CD8-positive, alpha-beta memory T cell (primary cell): ENCODE measurements around the gene ADAM20. TPM values are rescaled to one million over a fixed set of nuclear protein-coding genes. Genes with fewer than 3 reads are reported as not detected.

Source experiments
- CTCF ChIA-PET: fragments of 350-600 bp; sonication (Branson Sonifier 250); formaldehyde crosslinking; loops from one replicate; lab custom pipeline; 2021; ENCODE audit warnings: antibody characterized with exemption; lab: Charles Lee
- POLR2A ChIA-PET: fragments of 350-600 bp; sonication (Branson Sonifier 250); formaldehyde crosslinking; loops from one replicate; lab custom pipeline; 2021; ENCODE audit warnings: antibody characterized with exemption; lab: Charles Lee
- DNase-seq, 5 donors: peaks; one replicate each; pipeline versions ENCODE4 v3.0.0 to v3.0.0-alpha.2; 2020 to 2022; ENCODE audit warnings: mixed read lengths in 1 of 5
- H3K27ac ChIP-seq: one replicate; pipeline ENCODE4 v1.7.0; 2013; ENCODE audit warnings: low read depth, mild to moderate bottlenecking, low read length, moderate library complexity
- H3K27me3 ChIP-seq: 2 replicates; pipeline ENCODE4 v1.7.0; 2013; ENCODE audit warnings: low read length, mild to moderate bottlenecking; ENCODE audit not compliant: insufficient read depth, poor library complexity, severe bottlenecking
- H3K36me3 ChIP-seq: 2 replicates; pipeline ENCODE4 v1.7.0; 2013; ENCODE audit warnings: mild to moderate bottlenecking, low read length, moderate library complexity; ENCODE audit not compliant: insufficient read depth
- H3K4me1 ChIP-seq: 2 replicates; pipeline ENCODE4 v1.7.0; 2013; ENCODE audit warnings: mild to moderate bottlenecking, low read length, moderate library complexity; ENCODE audit not compliant: insufficient read depth
- H3K4me3 ChIP-seq: 2 replicates; pipeline ENCODE4 v1.7.0; 2013; ENCODE audit warnings: mild to moderate bottlenecking, low read length
- H3K9me3 ChIP-seq: 2 replicates; pipeline ENCODE4 v1.7.0; 2013; ENCODE audit warnings: mild to moderate bottlenecking, low read length
- H3K27ac Mint-ChIP-seq, 8 donors: one replicate each; pipeline ENCODE4 v1.8.0; 2020 to 2021; ENCODE audit warnings: mixed read lengths in 8 of 8, mild to moderate bottlenecking in 6 of 8, inconsistent platforms in 3 of 8, moderate library complexity in 3 of 8
- H3K27me3 Mint-ChIP-seq, 2 donors: one replicate each; pipeline ENCODE4 v1.8.0; 2020 to 2021; ENCODE audit warnings: mixed read lengths in 2 of 2, mild to moderate bottlenecking in 1 of 2, moderate library complexity in 1 of 2
- H3K36me3 Mint-ChIP-seq, 3 donors: one replicate each; pipeline ENCODE4 v1.8.0; 2020 to 2021; ENCODE audit warnings: mixed read lengths in 3 of 3, inconsistent platforms in 1 of 3, mild to moderate bottlenecking in 1 of 3
- H3K4me1 Mint-ChIP-seq, 3 donors: one replicate each; pipeline ENCODE4 v1.8.0; 2020 to 2021; ENCODE audit warnings: mixed read lengths in 3 of 3, inconsistent platforms in 1 of 3, mild to moderate bottlenecking in 1 of 3
- H3K4me3 Mint-ChIP-seq, 7 donors: one replicate each; pipeline ENCODE4 v1.8.0; 2020 to 2021; ENCODE audit warnings: mixed read lengths in 7 of 7, mild to moderate bottlenecking in 6 of 7, moderate library complexity in 4 of 7, inconsistent platforms in 2 of 7
- H3K9me3 Mint-ChIP-seq, 5 donors: one replicate each; pipeline ENCODE4 v1.8.0; 2020 to 2022; ENCODE audit warnings: mixed read lengths in 5 of 5, mild to moderate bottlenecking in 3 of 5, moderate library complexity in 2 of 5, inconsistent platforms in 1 of 5
- polyA plus RNA-seq: library from polyadenylated mRNA; unstranded; fragments of 300-500 nt; fragmentation: Illumina TruSeq; gene quantifications from one replicate; pipeline ENCODE4 v1.2.3, GENCODE V29; 2021
- total RNA-seq, 2 experiments: library from RNA; stranded (reverse); gene quantifications; one replicate each; pipeline ENCODE4 v1.2.3, GENCODE V29; 2021

ADAM20 gene
- total RNA-seq (under 1 TPM; 0.29 to 0.31 TPM), polyA plus RNA-seq (not detected)

GRCh38 chr14:70534904-70535303 lies at the start of gene ADAM20:
Gene ADAM20, minus strand, starts transcription at chr14:70535004. Its CDS starts 10,247 bp downstream, at chr14:70524757.
- ChIA-PET CTCF (no interaction called here), POLR2A (no interaction called here)
- no peak within 1 kb of the TSS for H3K4me3 ChIP-seq
- H3K4me1 Mint-ChIP-seq = peaks cover 3 to 15% (median 7%) of the 10 kb centered on the region in 3 donors
- H3K27ac ChIP-seq = no peak within 1 kb of the TSS
- no peaks in the 10 kb centered on the region for H3K27me3 ChIP-seq
- H3K36me3 ChIP-seq = no peaks in the 10 kb centered on the region
- peaks cover 0 to 5% (median 3%) of the 10 kb centered on the region in 5 donors for H3K9me3 Mint-ChIP-seq
- H3K4me3 Mint-ChIP-seq = no peak within 1 kb of the TSS
- H3K36me3 Mint-ChIP-seq = peaks cover 18 to 29% (median 26%) of the 10 kb centered on the region in 3 donors
- H3K27ac Mint-ChIP-seq = peak within 1 kb of the TSS in 1 of 8 donors; percentile 37
- H3K4me1 ChIP-seq = no peaks in the 10 kb centered on the region
- no peaks in the 10 kb centered on the region for H3K9me3 ChIP-seq
- DNase-seq = no peak
- no peaks in the 10 kb centered on the region for H3K27me3 Mint-ChIP-seq

GRCh38 chr14:70576891-70577290 lies 42.1 kb upstream of the ADAM20 start:
- H3K4me3 ChIP-seq = no peak overlapping the region
- CTCF ChIA-PET = no interaction called here
- H3K27ac Mint-ChIP-seq = no peak overlapping the region
- H3K27me3 Mint-ChIP-seq = no peaks in the 10 kb centered on the region
- H3K9me3 ChIP-seq = no peaks in the 10 kb centered on the region
- peaks cover 31 to 71% (median 32%) of the 10 kb centered on the region in 3 donors for H3K36me3 Mint-ChIP-seq
- no peaks in the 10 kb centered on the region for H3K27me3 ChIP-seq
- DNase-seq = no peak
- H3K27ac ChIP-seq = no peak overlapping the region
- peaks cover 0 to 5% (median 0%) of the 10 kb centered on the region in 5 donors for H3K9me3 Mint-ChIP-seq
- no peak overlapping the region for H3K4me3 Mint-ChIP-seq
- H3K36me3 ChIP-seq = peaks cover 15% of the 10 kb centered on the region
- POLR2A ChIA-PET = no interaction called here
- peaks cover 0 to 5% (median 1%) of the 10 kb centered on the region in 3 donors for H3K4me1 Mint-ChIP-seq
- H3K4me1 ChIP-seq = no peaks in the 10 kb centered on the region

GRCh38 chr14:70573050-70573449 lies 38.2 kb upstream of the ADAM20 start:
- ChIA-PET POLR2A (no interaction called here), CTCF (no interaction called here)
- Mint-ChIP-seq H3K27me3 (no peaks in the 10 kb centered on the region), H3K27ac (no peak overlapping the region), H3K36me3 (peaks cover 21 to 74% (median 30%) of the 10 kb centered on the region in 3 donors), H3K4me3 (no peak overlapping the region), H3K4me1 (peaks cover 22 to 35% (median 26%) of the 10 kb centered on the region in 3 donors), H3K9me3 (peaks cover 0 to 5% (median 0%) of the 10 kb centered on the region in 5 donors)
- Histone ChIP-seq H3K4me1 (no peaks in the 10 kb centered on the region), H3K9me3 (no peaks in the 10 kb centered on the region), H3K27me3 (no peaks in the 10 kb centered on the region), H3K27ac (no peak overlapping the region), H3K4me3 (no peak overlapping the region), H3K36me3 (no peaks in the 10 kb centered on the region)
- DNase-seq = no peak

- Mint-ChIP-seq H3K4me1 (peaks cover 22 to 37% (median 29%) of the 10 kb centered on the region in 3 donors), H3K27ac (no peak overlapping the region), H3K36me3 (peaks cover 27 to 81% (median 37%) of the 10 kb centered on the region in 3 donors), H3K4me3 (no peak overlapping the region), H3K9me3 (peaks cover 0 to 8% (median 0%) of the 10 kb centered on the region in 5 donors), H3K27me3 (no peaks in the 10 kb centered on the region)
- CTCF ChIA-PET = no interaction called here
- H3K4me3 ChIP-seq = no peak overlapping the region
- DNase-seq = no peak
- no peaks in the 10 kb centered on the region for H3K9me3 ChIP-seq
- no peak overlapping the region for H3K27ac ChIP-seq
- H3K4me1 ChIP-seq = no peaks in the 10 kb centered on the region
- H3K27me3 ChIP-seq = no peaks in the 10 kb centered on the region
- H3K36me3 ChIP-seq = no peaks in the 10 kb centered on the region
- POLR2A ChIA-PET = no interaction called here
Measured at GRCh38 chr14:70571139-70571538, 36.3 kb upstream of the ADAM20 start.

GRCh38 chr14:70567791-70568190 lies 33.0 kb upstream of the ADAM20 start:
- Histone ChIP-seq H3K9me3 (no peaks in the 10 kb centered on the region), H3K4me1 (no peaks in the 10 kb centered on the region), H3K27me3 (no peaks in the 10 kb centered on the region), H3K36me3 (no peaks in the 10 kb centered on the region), H3K4me3 (no peak overlapping the region), H3K27ac (no peak overlapping the region)
- H3K4me1 Mint-ChIP-seq = peaks cover 22 to 37% (median 29%) of the 10 kb centered on the region in 3 donors
- peak overlapping the region in 1 of 8 donors; percentile 22 for H3K27ac Mint-ChIP-seq
- H3K36me3 Mint-ChIP-seq = peaks cover 44 to 88% (median 49%) of the 10 kb centered on the region in 3 donors
- no peak overlapping the region for H3K4me3 Mint-ChIP-seq
- DNase-seq = no peak
- no peaks in the 10 kb centered on the region for H3K27me3 Mint-ChIP-seq
- peaks cover 3 to 10% (median 6%) of the 10 kb centered on the region in 5 donors for H3K9me3 Mint-ChIP-seq
- ChIA-PET CTCF (no interaction called here), POLR2A (no interaction called here)

- H3K4me1 Mint-ChIP-seq = peaks cover 0 to 6% (median 4%) of the 10 kb centered on the region in 3 donors
- H3K27ac Mint-ChIP-seq = peak overlapping the region in 1 of 8 donors; percentile 73
- no peak for DNase-seq
- H3K9me3 ChIP-seq = no peaks in the 10 kb centered on the region
- no peaks in the 10 kb centered on the region for H3K36me3 ChIP-seq
- no peaks in the 10 kb centered on the region for H3K27me3 Mint-ChIP-seq
- CTCF ChIA-PET = no interaction called here
- POLR2A ChIA-PET = no interaction called here
- no peak overlapping the region for H3K4me3 ChIP-seq
- H3K27ac ChIP-seq = no peak overlapping the region
- H3K4me3 Mint-ChIP-seq = no peak overlapping the region
- no peaks in the 10 kb centered on the region for H3K27me3 ChIP-seq
- H3K9me3 Mint-ChIP-seq = peaks cover 11 to 21% (median 17%) of the 10 kb centered on the region in 5 donors
- H3K4me1 ChIP-seq = no peaks in the 10 kb centered on the region
- H3K36me3 Mint-ChIP-seq = peaks cover 49 to 82% (median 66%) of the 10 kb centered on the region in 3 donors
Measured at GRCh38 chr14:70563869-70564268, 29.1 kb upstream of the ADAM20 start.

GRCh38 chr14:70563417-70563816 lies 28.6 kb upstream of the ADAM20 start:
- Mint-ChIP-seq H3K9me3 (peaks cover 11 to 21% (median 17%) of the 10 kb centered on the region in 5 donors), H3K27me3 (no peaks in the 10 kb centered on the region), H3K27ac (peak overlapping the region in 1 of 8 donors; percentile 73), H3K4me1 (peaks cover 0 to 6% (median 4%) of the 10 kb centered on the region in 3 donors), H3K4me3 (no peak overlapping the region), H3K36me3 (peaks cover 45 to 78% (median 67%) of the 10 kb centered on the region in 3 donors)
- POLR2A ChIA-PET = no interaction called here
- no peak for DNase-seq
- CTCF ChIA-PET = no interaction called here
- no peaks in the 10 kb centered on the region for H3K36me3 ChIP-seq
- H3K4me3 ChIP-seq = no peak overlapping the region
- no peak overlapping the region for H3K27ac ChIP-seq
- H3K4me1 ChIP-seq = no peaks in the 10 kb centered on the region
- H3K9me3 ChIP-seq = no peaks in the 10 kb centered on the region
- H3K27me3 ChIP-seq = no peaks in the 10 kb centered on the region

- H3K36me3 Mint-ChIP-seq = peaks cover 25 to 47% (median 45%) of the 10 kb centered on the region in 3 donors
- H3K27me3 ChIP-seq = no peaks in the 10 kb centered on the region
- H3K36me3 ChIP-seq = no peaks in the 10 kb centered on the region
- no peak for DNase-seq
- no peaks in the 10 kb centered on the region for H3K27me3 Mint-ChIP-seq
- H3K9me3 Mint-ChIP-seq = peaks cover 6 to 19% (median 14%) of the 10 kb centered on the region in 5 donors
- POLR2A ChIA-PET = no interaction called here
- no peak overlapping the region for H3K27ac Mint-ChIP-seq
- no peak overlapping the region for H3K4me3 ChIP-seq
- CTCF ChIA-PET = no interaction called here
- H3K4me1 ChIP-seq = no peaks in the 10 kb centered on the region
- no peak overlapping the region for H3K27ac ChIP-seq
- H3K4me1 Mint-ChIP-seq = peaks cover 0 to 4% (median 0%) of the 10 kb centered on the region in 3 donors
- H3K4me3 Mint-ChIP-seq = no peak overlapping the region
- no peaks in the 10 kb centered on the region for H3K9me3 ChIP-seq
Measured at GRCh38 chr14:70558356-70558755, 23.6 kb upstream of the ADAM20 start.
